ENCODE results near the gene FAT2.

FAT2 gene

DNA sequence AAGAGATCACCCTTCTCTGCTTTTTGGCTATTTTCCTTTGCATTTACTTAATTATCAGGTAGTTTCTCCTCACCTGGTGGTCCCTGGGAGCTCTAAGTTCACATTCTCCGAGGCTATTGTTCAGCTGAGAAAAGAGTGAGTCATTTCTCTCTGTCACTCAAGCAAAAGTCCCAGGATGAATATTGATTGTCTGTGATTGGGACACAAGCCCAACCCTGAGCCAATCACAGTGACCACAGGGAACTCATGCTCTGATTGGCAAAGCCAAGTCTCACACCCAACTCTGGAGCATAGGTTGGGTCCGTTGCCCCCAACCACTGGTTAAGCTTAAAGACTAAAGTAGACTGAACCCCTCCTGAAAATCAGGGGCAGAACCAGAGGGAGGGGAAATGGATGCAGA, 27.8 kb upstream of the FAT2 start:
- Histone ChIP-seq H2BK15ac (ENCODE audit: low read depth, poor library complexity, severe bottlenecking) (no peak overlapping the region), H3K18ac (ENCODE audit: low read depth in 1 of 2, low read length in 2 of 2) (no peak overlapping the region), H3K79me1 (replicated peaks; ENCODE audit: low read length, poor library complexity, severe bottlenecking) (no peaks in the 10 kb centered on the region), H3K4me3 (ENCODE audit: insufficient read depth in 1 of 2, low read depth in 1 of 2, low read length in 2 of 2) (no peak overlapping the region), H2BK120ac (ENCODE audit: low read depth, low read length) (no peak overlapping the region), H3K9me3 (ENCODE audit: control insufficient read depth, low read length) (no peaks in the 10 kb centered on the region), H2BK12ac (ENCODE audit: low read length in 2 of 2) (no peak overlapping the region), H3K9ac (ENCODE audit: low read length) (no peak overlapping the region), H3K4ac (ENCODE audit: low read depth in 1 of 2, low read length in 2 of 2) (no peak overlapping the region), H3K23ac (ENCODE audit: low read length in 2 of 2) (no peak overlapping the region), H3K27me3 (ENCODE audit: control insufficient read depth in 1 of 2, insufficient read depth in 1 of 2, low read length in 2 of 2) (peaks cover 0 to 74% of the 10 kb centered on the region in 2 experiments), H2BK5ac (ENCODE audit: low read depth, low read length, poor library complexity, severe bottlenecking) (no peak overlapping the region), H4K8ac (ENCODE audit: low read length) (no peak overlapping the region), H4K91ac (ENCODE audit: low read length) (no peak overlapping the region), H3K4me1 (ENCODE audit: control insufficient read depth, insufficient read depth, low read depth, low read length) (peaks cover 23% of the 10 kb centered on the region), H3K14ac (ENCODE audit: low read length in 2 of 2) (no peak overlapping the region), H3K36me3 (ENCODE audit: control insufficient read depth in 1 of 2, insufficient read depth in 2 of 2, low read depth in 1 of 2, low read length in 2 of 2) (no peaks in the 10 kb centered on the region), H3K27ac (ENCODE audit: low read length, poor library complexity, severe bottlenecking) (no peak overlapping the region), H2AK5ac (ENCODE audit: low read length, severe bottlenecking) (no peak overlapping the region), H3K4me2 (ENCODE audit: low read length, poor library complexity, severe bottlenecking) (no peak overlapping the region), H2AFZ (ENCODE audit: low read depth, low read length) (no peak overlapping the region)
- WGBS: 60% methylated on average over 1 of the region's 2 CpGs
- DNase-seq: no peak

DNA sequence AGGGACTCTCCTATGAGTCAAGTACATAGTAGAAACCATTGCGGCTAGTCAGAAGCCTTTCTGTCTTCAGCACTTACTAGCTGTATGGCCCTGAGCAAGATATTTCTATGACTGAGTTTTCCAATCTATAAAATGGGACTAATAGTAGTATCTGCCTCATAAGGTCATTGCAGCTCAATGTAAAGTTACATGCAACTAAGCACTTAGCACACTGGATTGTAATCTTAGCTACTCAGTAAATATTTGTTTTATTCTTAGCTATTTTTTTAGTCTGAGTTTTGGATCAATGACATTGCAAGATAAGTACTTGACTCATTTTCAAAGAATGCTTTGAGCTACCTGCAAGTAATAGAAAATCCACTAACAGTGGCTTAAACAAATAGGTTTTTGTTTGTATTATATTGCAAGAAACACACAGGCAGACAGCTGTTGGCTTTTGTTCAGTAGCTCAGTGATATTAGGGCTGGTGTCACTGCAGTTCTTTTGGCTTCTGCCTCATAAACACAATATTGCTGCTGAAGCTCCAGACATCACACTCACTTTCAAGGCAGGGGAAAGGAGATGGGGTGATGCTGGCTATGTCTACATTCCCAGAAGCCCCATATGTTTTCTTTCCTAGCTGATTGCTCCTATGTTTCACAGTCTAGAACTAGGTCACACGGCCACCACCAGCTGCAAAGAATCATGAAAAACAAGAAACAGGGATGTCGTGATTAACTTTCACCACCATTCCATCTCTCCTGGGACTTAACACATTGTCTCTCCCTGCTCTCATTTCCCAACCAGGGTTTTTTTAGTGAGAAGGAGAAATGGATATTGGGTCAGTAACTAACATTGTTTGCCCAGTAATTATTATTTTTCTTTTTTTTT, 26.9 kb upstream of the FAT2 start:
- peaks cover 0 to 82% of the 10 kb centered on the region in 2 experiments for H3K27me3 ChIP-seq (ENCODE audit: control insufficient read depth in 1 of 2, insufficient read depth in 1 of 2, low read length in 2 of 2)
- H3K23ac ChIP-seq (ENCODE audit: low read length in 2 of 2): no peak overlapping the region
- peak overlapping the region; percentile 32 for H2AK5ac ChIP-seq (ENCODE audit: low read length, severe bottlenecking)
- H2AFZ ChIP-seq (ENCODE audit: low read depth, low read length): no peak overlapping the region
- H3K18ac ChIP-seq (ENCODE audit: low read depth in 1 of 2, low read length in 2 of 2): no peak overlapping the region
- no peak overlapping the region for H3K27ac ChIP-seq (ENCODE audit: low read length, poor library complexity, severe bottlenecking)
- no peaks in the 10 kb centered on the region for H3K79me1 ChIP-seq (replicated peaks; ENCODE audit: low read length, poor library complexity, severe bottlenecking)
- no peaks in the 10 kb centered on the region for H3K36me3 ChIP-seq (ENCODE audit: control insufficient read depth in 1 of 2, insufficient read depth in 2 of 2, low read depth in 1 of 2, low read length in 2 of 2)
- H3K4me3 ChIP-seq (ENCODE audit: insufficient read depth in 1 of 2, low read depth in 1 of 2, low read length in 2 of 2): no peak overlapping the region
- H4K91ac ChIP-seq (ENCODE audit: low read length): no peak overlapping the region
- H2BK120ac ChIP-seq (ENCODE audit: low read depth, low read length): no peak overlapping the region
- H2BK12ac ChIP-seq (ENCODE audit: low read length in 2 of 2): no peak overlapping the region
- DNase-seq: no peak
- no peak overlapping the region for H3K4me2 ChIP-seq (ENCODE audit: low read length, poor library complexity, severe bottlenecking)
- H2BK5ac ChIP-seq (ENCODE audit: low read depth, low read length, poor library complexity, severe bottlenecking): no peak overlapping the region
- H3K14ac ChIP-seq (ENCODE audit: low read length in 2 of 2): no peak overlapping the region
- peaks cover 26% of the 10 kb centered on the region for H3K4me1 ChIP-seq (ENCODE audit: control insufficient read depth, insufficient read depth, low read depth, low read length)
- no peak overlapping the region for H4K8ac ChIP-seq (ENCODE audit: low read length)
- no peak overlapping the region for H3K4ac ChIP-seq (ENCODE audit: low read depth in 1 of 2, low read length in 2 of 2)
- H3K9me3 ChIP-seq (ENCODE audit: control insufficient read depth, low read length): no peaks in the 10 kb centered on the region
- 100% methylated on average over 2 of the region's 3 CpGs for WGBS
- H3K9ac ChIP-seq (ENCODE audit: low read length): no peak overlapping the region
- no peak overlapping the region for H2BK15ac ChIP-seq (ENCODE audit: low read depth, poor library complexity, severe bottlenecking)

GRCh38 chr5:151617383-151617840, 26.3 kb upstream of the FAT2 start:
- Histone ChIP-seq H3K14ac (ENCODE audit: low read length in 2 of 2) (no peak overlapping the region), H2AK5ac (ENCODE audit: low read length, severe bottlenecking) (no peak overlapping the region), H3K79me1 (replicated peaks; ENCODE audit: low read length, poor library complexity, severe bottlenecking) (no peaks in the 10 kb centered on the region), H2BK5ac (ENCODE audit: low read depth, low read length, poor library complexity, severe bottlenecking) (no peak overlapping the region), H2BK12ac (ENCODE audit: low read length in 2 of 2) (no peak overlapping the region), H2BK120ac (ENCODE audit: low read depth, low read length) (no peak overlapping the region), H2AFZ (ENCODE audit: low read depth, low read length) (no peak overlapping the region), H3K4me3 (ENCODE audit: insufficient read depth in 1 of 2, low read depth in 1 of 2, low read length in 2 of 2) (no peak overlapping the region), H3K9me3 (ENCODE audit: control insufficient read depth, low read length) (no peaks in the 10 kb centered on the region), H3K27ac (ENCODE audit: low read length, poor library complexity, severe bottlenecking) (no peak overlapping the region), H3K9ac (ENCODE audit: low read length) (no peak overlapping the region), H3K27me3 (ENCODE audit: control insufficient read depth in 1 of 2, insufficient read depth in 1 of 2, low read length in 2 of 2) (peaks cover 0 to 83% of the 10 kb centered on the region in 2 experiments), H4K91ac (ENCODE audit: low read length) (no peak overlapping the region), H3K23ac (ENCODE audit: low read length in 2 of 2) (no peak overlapping the region), H4K8ac (ENCODE audit: low read length) (no peak overlapping the region), H3K4me1 (ENCODE audit: control insufficient read depth, insufficient read depth, low read depth, low read length) (peaks cover 30% of the 10 kb centered on the region), H3K4me2 (ENCODE audit: low read length, poor library complexity, severe bottlenecking) (no peak overlapping the region), H3K4ac (ENCODE audit: low read depth in 1 of 2, low read length in 2 of 2) (no peak overlapping the region), H3K36me3 (ENCODE audit: control insufficient read depth in 1 of 2, insufficient read depth in 2 of 2, low read depth in 1 of 2, low read length in 2 of 2) (no peaks in the 10 kb centered on the region), H2BK15ac (ENCODE audit: low read depth, poor library complexity, severe bottlenecking) (no peak overlapping the region), H3K18ac (ENCODE audit: low read depth in 1 of 2, low read length in 2 of 2) (no peak overlapping the region)
- WGBS: 70% methylated on average over 5 of the region's 6 CpGs
- no peak for DNase-seq

DNA sequence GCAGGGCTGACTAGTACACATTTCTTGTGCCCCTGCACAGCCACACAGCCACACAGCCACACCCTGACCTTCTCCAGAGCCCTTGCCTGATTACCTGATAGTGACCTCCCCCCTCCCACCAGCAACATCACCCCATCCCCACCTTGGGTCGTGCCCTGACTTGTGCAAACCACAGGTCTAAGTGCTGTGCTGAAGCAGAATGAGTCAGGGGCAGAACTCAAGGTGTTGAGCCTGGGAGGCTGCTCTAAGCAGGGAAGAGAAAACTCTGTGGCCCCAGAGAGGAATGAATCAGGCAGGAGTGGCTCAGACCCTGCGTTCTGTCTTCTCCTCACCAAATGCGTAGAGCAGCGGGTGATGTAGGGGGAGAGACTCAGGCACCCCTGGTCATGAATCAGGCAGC, 24.3 kb upstream of the FAT2 start:
- H2BK12ac ChIP-seq (ENCODE audit: low read length in 2 of 2): no peak overlapping the region
- H3K23ac ChIP-seq (ENCODE audit: low read length in 2 of 2): no peak overlapping the region
- peaks cover 30% of the 10 kb centered on the region for H3K4me1 ChIP-seq (ENCODE audit: control insufficient read depth, insufficient read depth, low read depth, low read length)
- H2AFZ ChIP-seq (ENCODE audit: low read depth, low read length): no peak overlapping the region
- DNase-seq: no peak
- no peak overlapping the region for H3K4me3 ChIP-seq (ENCODE audit: insufficient read depth in 1 of 2, low read depth in 1 of 2, low read length in 2 of 2)
- H4K91ac ChIP-seq (ENCODE audit: low read length): no peak overlapping the region
- H3K9me3 ChIP-seq (ENCODE audit: control insufficient read depth, low read length): no peaks in the 10 kb centered on the region
- H4K8ac ChIP-seq (ENCODE audit: low read length): no peak overlapping the region
- no peak overlapping the region for H2BK15ac ChIP-seq (ENCODE audit: low read depth, poor library complexity, severe bottlenecking)
- H3K4me2 ChIP-seq (ENCODE audit: low read length, poor library complexity, severe bottlenecking): no peak overlapping the region
- H3K27ac ChIP-seq (ENCODE audit: low read length, poor library complexity, severe bottlenecking): no peak overlapping the region
- WGBS: 77% methylated on average over 4 of the region's 4 CpGs
- no peak overlapping the region for H2BK5ac ChIP-seq (ENCODE audit: low read depth, low read length, poor library complexity, severe bottlenecking)
- no peaks in the 10 kb centered on the region for H3K79me1 ChIP-seq (replicated peaks; ENCODE audit: low read length, poor library complexity, severe bottlenecking)
- no peak overlapping the region for H3K9ac ChIP-seq (ENCODE audit: low read length)
- no peak overlapping the region for H2AK5ac ChIP-seq (ENCODE audit: low read length, severe bottlenecking)
- H3K18ac ChIP-seq (ENCODE audit: low read depth in 1 of 2, low read length in 2 of 2): no peak overlapping the region
- no peaks in the 10 kb centered on the region for H3K36me3 ChIP-seq (ENCODE audit: control insufficient read depth in 1 of 2, insufficient read depth in 2 of 2, low read depth in 1 of 2, low read length in 2 of 2)
- no peak overlapping the region for H3K4ac ChIP-seq (ENCODE audit: low read depth in 1 of 2, low read length in 2 of 2)
- H3K14ac ChIP-seq (ENCODE audit: low read length in 2 of 2): no peak overlapping the region
- H3K27me3 ChIP-seq (ENCODE audit: control insufficient read depth in 1 of 2, insufficient read depth in 1 of 2, low read length in 2 of 2): peaks cover 0 to 64% of the 10 kb centered on the region in 2 experiments
- no peak overlapping the region for H2BK120ac ChIP-seq (ENCODE audit: low read depth, low read length)
